Measurements from ENCODE around the gene NKG7.

Gene NKG7

GRCh38 chr19:51333836-51334460 lies 38.5 kb downstream of the NKG7 start:
- no peak for DNase-seq

- no peak for DNase-seq
Observed at GRCh38 chr19:51331716-51332115, 40.7 kb downstream of the NKG7 start.

- DNase-seq = no peak
Observed at GRCh38 chr19:51331193-51331592, 41.3 kb downstream of the NKG7 start.

GRCh38 chr19:51330366-51330765 lies 42.1 kb downstream of the NKG7 start:
- DNase-seq = no peak

GRCh38 chr19:51329411-51329810 lies 43.0 kb downstream of the NKG7 start:
- no peak for DNase-seq

- DNase-seq = peak; percentile 45
Observed at GRCh38 chr19:51327066-51328001, 45.1 kb downstream of the NKG7 start.

- DNase-seq = no peak
Observed at GRCh38 chr19:51326216-51327065, 46.0 kb downstream of the NKG7 start.

GRCh38 chr19:51325161-51325976 lies 47.1 kb downstream of the NKG7 start:
- no peak for DNase-seq

- no peak for DNase-seq
Observed at GRCh38 chr19:51324167-51324481, 48.3 kb downstream of the NKG7 start.

GRCh38 chr19:51323481-51324166 lies 48.8 kb downstream of the NKG7 start:
- DNase-seq = no peak

- DNase-seq = no peak
Observed at GRCh38 chr19:51321799-51322198, 50.7 kb downstream of the NKG7 start.

Data from activated naive CD4-positive, alpha-beta T cell treated with anti-CD3 and anti-CD28 coated beads, Interleukin-2, amount 50 U/mL, for 16 hours (primary cell).